ENCODE data around the gene CYP46A1. TPM values are rescaled to one million over a fixed set of nuclear protein-coding genes. Genes with fewer than 3 reads are reported as not detected.
A peak's percentile ranks its signal among the peaks of the same experiment; 100 is the strongest.

Gene CYP46A1
- total RNA-seq, 1 donor from 2014 or later: 1.9 TPM

DNA sequence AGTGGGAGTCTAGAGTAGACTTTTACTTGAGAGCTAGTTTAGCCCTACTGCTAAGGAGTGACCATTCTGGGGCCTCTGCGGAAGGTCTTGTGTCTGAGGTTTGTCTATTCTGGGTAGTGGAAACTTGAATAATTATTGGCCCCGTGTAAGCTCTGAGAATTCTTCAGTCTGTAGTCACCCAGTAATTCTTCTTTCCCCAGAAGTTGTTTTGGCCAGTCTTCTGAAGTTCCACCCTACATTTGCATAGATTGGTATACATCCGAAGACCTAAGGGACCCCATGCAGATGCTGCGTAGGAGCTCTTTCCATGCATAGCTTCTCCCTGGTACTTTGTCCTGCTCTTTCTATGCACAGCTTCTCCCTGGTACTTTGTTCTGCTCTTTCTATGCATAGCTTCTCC, 12.8 kb downstream of the CYP46A1 start:
- DNase-seq (ENCODE audit: low spot score in 2 of 2, unreplicated experiment in 2 of 2): peak in 1 of 2 experiments; percentile 2
- Mint-ChIP-seq H3K27ac (no peak overlapping the region), H3K27me3 (ENCODE audit: low read depth) (peaks cover 3% of the 10 kb centered on the region), H3K4me3 (no peak overlapping the region), H3K36me3 (peaks cover under 1% of the 10 kb centered on the region), H3K9me3 (peaks cover 21% of the 10 kb centered on the region), H3K4me1 (no peaks in the 10 kb centered on the region)
- TF ChIP-seq, protein P1, sequence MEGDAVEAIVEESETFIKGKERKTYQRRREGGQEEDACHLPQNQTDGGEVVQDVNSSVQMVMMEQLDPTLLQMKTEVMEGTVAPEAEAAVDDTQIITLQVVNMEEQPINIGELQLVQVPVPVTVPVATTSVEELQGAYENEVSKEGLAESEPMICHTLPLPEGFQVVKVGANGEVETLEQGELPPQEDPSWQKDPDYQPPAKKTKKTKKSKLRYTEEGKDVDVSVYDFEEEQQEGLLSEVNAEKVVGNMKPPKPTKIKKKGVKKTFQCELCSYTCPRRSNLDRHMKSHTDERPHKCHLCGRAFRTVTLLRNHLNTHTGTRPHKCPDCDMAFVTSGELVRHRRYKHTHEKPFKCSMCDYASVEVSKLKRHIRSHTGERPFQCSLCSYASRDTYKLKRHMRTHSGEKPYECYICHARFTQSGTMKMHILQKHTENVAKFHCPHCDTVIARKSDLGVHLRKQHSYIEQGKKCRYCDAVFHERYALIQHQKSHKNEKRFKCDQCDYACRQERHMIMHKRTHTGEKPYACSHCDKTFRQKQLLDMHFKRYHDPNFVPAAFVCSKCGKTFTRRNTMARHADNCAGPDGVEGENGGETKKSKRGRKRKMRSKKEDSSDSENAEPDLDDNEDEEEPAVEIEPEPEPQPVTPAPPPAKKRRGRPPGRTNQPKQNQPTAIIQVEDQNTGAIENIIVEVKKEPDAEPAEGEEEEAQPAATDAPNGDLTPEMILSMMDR (IDR thresholded peaks at IDR 0.05; ENCODE audit: unreplicated experiment): no peak

DNA sequence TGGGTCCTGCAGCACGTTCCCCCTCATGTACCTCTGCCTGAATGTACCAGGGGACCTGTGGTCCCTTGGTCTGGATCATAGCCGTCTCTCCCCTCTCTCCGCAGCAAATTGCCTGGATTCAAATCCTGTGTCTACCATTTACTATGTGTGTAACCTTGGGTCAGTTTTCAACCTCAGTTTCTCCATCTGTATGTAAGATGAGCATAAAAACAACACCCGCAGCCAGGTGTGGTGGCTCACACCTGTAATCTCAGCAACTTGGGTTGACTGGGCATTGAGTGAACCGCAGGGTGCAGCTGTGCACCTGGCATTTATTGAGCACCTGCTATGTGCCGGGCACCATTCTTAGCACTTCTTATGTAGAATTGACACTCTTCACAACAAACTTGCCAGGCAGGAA, 14.1 kb downstream of the CYP46A1 start:
- H3K9me3 Mint-ChIP-seq: peaks cover 31% of the 10 kb centered on the region
- no peak overlapping the region for H3K4me3 Mint-ChIP-seq
- H3K36me3 Mint-ChIP-seq: peaks cover 7% of the 10 kb centered on the region
- TF ChIP-seq, protein P1 (IDR thresholded peaks at IDR 0.05; ENCODE audit: unreplicated experiment): no peak
- DNase-seq (ENCODE audit: low spot score in 2 of 2, unreplicated experiment in 2 of 2): no peak
- no peak overlapping the region for H3K27ac Mint-ChIP-seq
- peaks cover 1% of the 10 kb centered on the region for H3K27me3 Mint-ChIP-seq (ENCODE audit: low read depth)
- H3K4me1 Mint-ChIP-seq: no peaks in the 10 kb centered on the region

DNA sequence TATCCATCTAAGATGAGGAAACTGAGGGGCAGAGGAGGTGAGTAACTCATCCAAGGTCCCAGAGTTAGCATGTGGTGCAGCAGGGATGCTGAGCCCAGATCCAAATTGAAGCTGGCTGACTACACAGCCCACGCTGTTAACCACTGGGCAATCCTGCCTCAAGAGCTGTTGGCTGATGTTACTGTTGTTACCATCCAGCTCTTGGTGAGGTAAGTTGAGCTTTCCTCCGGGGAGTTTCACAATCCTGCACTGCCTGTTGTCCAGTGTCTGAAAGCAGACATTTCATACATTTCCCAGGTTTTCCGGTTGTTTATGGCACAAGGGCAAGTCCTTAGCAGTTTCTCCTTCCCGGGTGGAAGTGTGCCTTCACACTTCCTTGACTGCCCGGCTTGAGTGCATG, 14.5 kb downstream of the CYP46A1 start:
- H3K27ac Mint-ChIP-seq: no peak overlapping the region
- peaks cover 11% of the 10 kb centered on the region for H3K36me3 Mint-ChIP-seq
- no peaks in the 10 kb centered on the region for H3K4me1 Mint-ChIP-seq
- TF ChIP-seq, protein P1 (IDR thresholded peaks at IDR 0.05; ENCODE audit: unreplicated experiment): no peak
- peaks cover 35% of the 10 kb centered on the region for H3K9me3 Mint-ChIP-seq
- peak in 1 of 2 experiments; percentile 16 for DNase-seq (ENCODE audit: low spot score in 2 of 2, unreplicated experiment in 2 of 2)
- peaks cover 1% of the 10 kb centered on the region for H3K27me3 Mint-ChIP-seq (ENCODE audit: low read depth)
- H3K4me3 Mint-ChIP-seq: no peak overlapping the region

DNA sequence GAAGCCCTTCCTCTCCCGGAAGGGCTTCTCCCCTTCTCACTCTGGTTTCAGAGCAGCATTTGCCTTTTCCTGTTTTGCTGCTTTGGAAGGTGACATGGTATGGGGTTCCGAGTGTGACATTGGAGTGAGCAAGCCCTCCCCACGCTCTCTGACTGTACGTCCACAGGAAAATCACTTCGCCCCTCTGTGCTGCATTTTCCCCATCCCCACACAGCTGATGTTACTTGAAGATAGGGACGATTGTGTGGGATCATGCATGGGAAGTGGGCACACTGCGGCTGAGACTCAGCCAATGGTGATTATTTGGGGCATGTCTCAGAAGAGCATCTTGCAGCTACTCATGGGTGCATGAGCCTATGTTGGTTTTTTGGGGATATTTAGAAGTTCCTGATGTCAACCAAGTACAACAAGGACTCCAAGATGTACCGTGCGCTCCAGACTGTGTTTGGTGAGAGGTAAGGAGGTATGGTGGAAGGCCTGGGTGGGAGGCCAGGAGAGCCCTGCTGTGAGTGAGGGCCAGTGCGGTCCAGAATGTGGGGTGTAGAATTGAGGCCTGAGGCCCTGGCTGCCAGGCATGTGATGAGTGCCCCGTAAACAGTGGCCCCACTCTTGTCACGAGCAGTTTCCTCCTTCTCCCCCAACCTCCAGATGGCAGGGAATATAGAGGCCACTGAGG, 15.1 kb downstream of the CYP46A1 start:
- Mint-ChIP-seq H3K4me3 (no peak overlapping the region), H3K27me3 (ENCODE audit: low read depth) (peaks cover 1% of the 10 kb centered on the region), H3K9me3 (peaks cover 33% of the 10 kb centered on the region), H3K4me1 (no peaks in the 10 kb centered on the region), H3K36me3 (peaks cover 13% of the 10 kb centered on the region), H3K27ac (no peak overlapping the region)
- TF ChIP-seq, protein P1 (IDR thresholded peaks at IDR 0.05; ENCODE audit: unreplicated experiment): no peak
- peak in 1 of 2 experiments; percentile 34 for DNase-seq (ENCODE audit: low spot score in 2 of 2, unreplicated experiment in 2 of 2)

DNA sequence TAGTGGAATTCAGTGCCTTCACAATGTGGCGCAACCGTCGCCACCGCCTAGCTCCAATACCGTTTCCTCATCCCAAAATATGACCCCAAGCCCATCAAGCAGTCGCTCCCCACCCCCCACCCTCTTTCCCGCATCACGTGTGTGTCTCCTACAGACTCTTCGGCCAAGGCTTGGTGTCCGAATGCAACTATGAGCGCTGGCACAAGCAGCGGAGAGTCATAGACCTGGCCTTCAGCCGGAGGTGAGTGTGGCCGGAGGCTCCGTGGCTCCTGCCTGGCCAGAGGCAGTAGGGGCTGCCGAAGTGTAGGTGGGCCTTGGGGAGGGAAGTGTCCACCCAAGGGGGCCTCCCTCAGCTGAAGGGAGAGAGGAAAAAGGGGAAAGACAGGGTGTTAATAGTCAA, 15.8 kb downstream of the CYP46A1 start:
- Mint-ChIP-seq H3K4me1 (no peaks in the 10 kb centered on the region), H3K27ac (no peak overlapping the region), H3K27me3 (ENCODE audit: low read depth) (peaks cover 2% of the 10 kb centered on the region), H3K36me3 (peaks cover 17% of the 10 kb centered on the region), H3K9me3 (peaks cover 35% of the 10 kb centered on the region), H3K4me3 (no peak overlapping the region)
- DNase-seq (ENCODE audit: low spot score in 2 of 2, unreplicated experiment in 2 of 2): peak in 1 of 2 experiments; percentile 16
- TF ChIP-seq, protein P1 (IDR thresholded peaks at IDR 0.05; ENCODE audit: unreplicated experiment): no peak
